ENCODE data around the gene IFIT2.
"Not testable (repeated sequence)": the region's sequence is repeated elsewhere in the genome, so short reads cannot be mapped to it uniquely, and the experiment has no call there.

- not testable (repeated sequence) for TF ChIP-seq CTCF, POLR2AphosphoS5 (IDR thresholded peaks at IDR 0.05)
These were observed 28.2 kb downstream of the IFIT2 start for GRCh38 chr10:89330014-89330413.
